GM12878 (cell line): Measurements from ENCODE around the gene BICD1.

ENCODE experiments used
- CTCF ChIP-seq, 3 experiments: IDR thresholded peaks in 2 of 3; conservative IDR thresholded peaks in 1 of 3; 2 replicates each; pipeline ENCODE4 v1.5.1; 2011; ENCODE audit warnings: low read depth in 3 of 3, low read length in 3 of 3, mild to moderate bottlenecking in 3 of 3, control low read depth in 2 of 3, moderate library complexity in 2 of 3, inconsistent platforms in 1 of 3, mixed read lengths in 1 of 3; ENCODE audit not compliant: control insufficient read depth in 2 of 3, insufficient read depth in 1 of 3; ENCODE audit errors: extremely low read depth in 1 of 3
- FOXK2 ChIP-seq: fragments of 450-650 bp; IDR thresholded peaks from 2 replicates; pipeline ENCODE4 v1.6.1; 2017; ENCODE audit warnings: mild to moderate bottlenecking, moderate library complexity
- GABPA ChIP-seq: IDR thresholded peaks from 2 replicates; pipeline ENCODE4 v1.6.1; 2014; ENCODE audit warnings: antibody characterized with exemption, low read depth, mild to moderate bottlenecking, inconsistent platforms
- NR2C2 ChIP-seq: IDR thresholded peaks from 2 replicates; pipeline ENCODE4 v1.6.1; 2011; ENCODE audit warnings: borderline replicate concordance, low read depth; ENCODE audit not compliant: control insufficient read depth, insufficient read length
- SMC3 ChIP-seq: IDR thresholded peaks from 2 replicates; pipeline ENCODE4 v1.6.1; 2011; ENCODE audit warnings: low read length, improper control_type of control experiment, borderline replicate concordance
- SRF ChIP-seq, 2 experiments: IDR thresholded peaks; 2 replicates each; pipeline ENCODE4 v1.6.1; 2011; ENCODE audit warnings: low read depth in 2 of 2, low read length in 2 of 2, mild to moderate bottlenecking in 1 of 2, moderate library complexity in 1 of 2
- STAT3 ChIP-seq: IDR thresholded peaks from 2 replicates; pipeline ENCODE4 v1.6.1; 2011; ENCODE audit warnings: low read depth, low read length, improper control_type of control experiment
- USF2 ChIP-seq: IDR thresholded peaks from 2 replicates; pipeline ENCODE4 v1.6.1; 2011; ENCODE audit warnings: low read depth, low read length, improper control_type of control experiment, borderline replicate concordance

- no peak for TF ChIP-seq USF2
- no peak for TF ChIP-seq CTCF (IDR thresholded peaks at IDR 0.05 in 2 of 3, conservative IDR thresholded peaks at IDR 0.05 in 1 of 3; ENCODE audit: control insufficient read depth in 2 of 3, extremely low read depth in 1 of 3, insufficient read depth in 1 of 3, low read depth in 3 of 3, low read length in 3 of 3)
- no peak for TF ChIP-seq GABPA
- no peak for TF ChIP-seq STAT3
- no peak for TF ChIP-seq SMC3
- TF ChIP-seq NR2C2 = no peak
- no peak for TF ChIP-seq SRF (IDR thresholded peaks at IDR 0.05; ENCODE audit: low read depth in 2 of 2, low read length in 2 of 2)
- no peak for TF ChIP-seq FOXK2
Observed at GRCh38 chr12:32382226-32382625, 275.6 kb downstream of the BICD1 start.
